ENCODE results near the gene ZNF219. TPM values are rescaled to one million over a fixed set of nuclear protein-coding genes. Genes with fewer than 3 reads are reported as not detected.

Gene ZNF219
- total and polyA plus RNA-seq, 2 of the 13 experiments (the other 11 are each of a cell fraction or from before 2014, with no cell fraction given), result 34.5 to 36.6 TPM

DNA sequence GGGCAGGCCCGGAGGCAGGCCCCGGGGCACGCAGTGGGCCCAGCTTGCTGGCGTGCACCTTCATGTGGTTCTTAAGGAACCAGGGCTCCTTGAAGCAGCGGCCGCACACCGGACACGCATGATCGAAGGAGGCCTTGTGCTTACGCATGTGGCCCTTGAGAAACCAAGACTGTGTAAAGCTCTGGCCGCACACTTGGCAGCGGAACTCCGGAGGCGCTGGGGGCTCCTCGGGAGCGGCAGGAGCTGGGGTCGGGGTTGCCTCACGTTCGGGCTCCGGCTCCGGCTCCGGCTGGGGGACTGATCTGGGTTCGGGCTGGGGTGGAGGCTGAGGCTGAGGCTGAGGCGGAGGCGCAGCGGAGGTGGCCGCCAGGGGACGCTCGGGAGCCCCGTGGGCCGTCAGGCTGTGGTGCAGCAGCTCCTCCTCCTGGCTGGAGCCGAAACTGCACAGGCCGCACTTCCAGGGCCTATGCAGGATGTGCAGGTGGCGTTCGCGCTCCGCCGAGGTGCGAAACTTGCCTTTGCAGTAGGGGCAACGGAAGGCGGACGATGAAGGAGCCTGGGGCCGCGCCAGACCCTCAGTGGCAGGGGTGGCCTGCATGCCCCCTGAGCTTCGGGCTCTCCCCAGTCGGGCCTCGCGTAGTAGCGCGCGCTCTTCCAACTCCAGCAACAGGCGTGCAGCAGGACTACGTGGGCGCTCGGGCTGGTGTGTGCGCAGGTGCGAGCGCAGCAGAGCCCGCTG lies 6.0 kb downstream of the ZNF219 start (continued):
- TF ChIP-seq, protein P1, sequence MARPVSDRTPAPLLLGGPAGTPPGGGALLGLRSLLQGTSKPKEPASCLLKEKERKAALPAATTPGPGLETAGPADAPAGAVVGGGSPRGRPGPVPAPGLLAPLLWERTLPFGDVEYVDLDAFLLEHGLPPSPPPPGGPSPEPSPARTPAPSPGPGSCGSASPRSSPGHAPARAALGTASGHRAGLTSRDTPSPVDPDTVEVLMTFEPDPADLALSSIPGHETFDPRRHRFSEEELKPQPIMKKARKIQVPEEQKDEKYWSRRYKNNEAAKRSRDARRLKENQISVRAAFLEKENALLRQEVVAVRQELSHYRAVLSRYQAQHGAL (CRISPR knock-in tag; IDR thresholded peaks at IDR 0.05; ENCODE audit: not compliant biosample characterization), result no peak
- TF ChIP-seq ZNF3 (CRISPR knock-in tag; IDR thresholded peaks at IDR 0.05) (no peak), ZNF775 (CRISPR knock-in tag; IDR thresholded peaks at IDR 0.05; ENCODE audit: borderline replicate concordance) (no peak), NFE2 (CRISPR knock-in tag; IDR thresholded peaks at IDR 0.05) (no peak), MXD4 (CRISPR knock-in tag; IDR thresholded peaks at IDR 0.05) (peak; percentile 72), NFRKB (IDR thresholded peaks at IDR 0.05) (no peak), ZNF780A (CRISPR knock-in tag; IDR thresholded peaks at IDR 0.05) (peak; percentile 58; the same call in 1 of the 2 replicates), SNAI1 (CRISPR knock-in tag; IDR thresholded peaks at IDR 0.05; ENCODE audit: borderline replicate concordance) (no peak), CBX5 (CRISPR knock-in tag; IDR thresholded peaks at IDR 0.05; ENCODE audit: borderline replicate concordance) (peak; percentile 92; the same call in 1 of the 2 replicates), FIP1L1 (IDR thresholded peaks at IDR 0.05; ENCODE audit: borderline replicate concordance, insufficient read depth, low read depth, low read length) (0 out of 2 replicates have a peak, but pooled peaks have one; percentile 66), XRCC5 (optimal IDR thresholded peaks at IDR 0.05; ENCODE audit: low read length) (peak; percentile 99), ZNF713 (CRISPR knock-in tag; IDR thresholded peaks at IDR 0.05) (peak; percentile 96; the same call in 1 of the 2 replicates), ZFP37 (CRISPR knock-in tag; IDR thresholded peaks at IDR 0.05; ENCODE audit: borderline replicate concordance) (no peak), PRMT3 (CRISPR knock-in tag; IDR thresholded peaks at IDR 0.05; ENCODE audit: borderline replicate concordance, low read depth) (no peak), ZNF136 (CRISPR knock-in tag; IDR thresholded peaks at IDR 0.05; ENCODE audit: low read depth) (peak; percentile 92; the same call in 1 of the 2 replicates), ETV6 (CRISPR knock-in tag; conservative IDR thresholded peaks at IDR 0.05) (no peak; the same call in none of the 2 replicates)
- TF ChIP-seq, protein P2, sequence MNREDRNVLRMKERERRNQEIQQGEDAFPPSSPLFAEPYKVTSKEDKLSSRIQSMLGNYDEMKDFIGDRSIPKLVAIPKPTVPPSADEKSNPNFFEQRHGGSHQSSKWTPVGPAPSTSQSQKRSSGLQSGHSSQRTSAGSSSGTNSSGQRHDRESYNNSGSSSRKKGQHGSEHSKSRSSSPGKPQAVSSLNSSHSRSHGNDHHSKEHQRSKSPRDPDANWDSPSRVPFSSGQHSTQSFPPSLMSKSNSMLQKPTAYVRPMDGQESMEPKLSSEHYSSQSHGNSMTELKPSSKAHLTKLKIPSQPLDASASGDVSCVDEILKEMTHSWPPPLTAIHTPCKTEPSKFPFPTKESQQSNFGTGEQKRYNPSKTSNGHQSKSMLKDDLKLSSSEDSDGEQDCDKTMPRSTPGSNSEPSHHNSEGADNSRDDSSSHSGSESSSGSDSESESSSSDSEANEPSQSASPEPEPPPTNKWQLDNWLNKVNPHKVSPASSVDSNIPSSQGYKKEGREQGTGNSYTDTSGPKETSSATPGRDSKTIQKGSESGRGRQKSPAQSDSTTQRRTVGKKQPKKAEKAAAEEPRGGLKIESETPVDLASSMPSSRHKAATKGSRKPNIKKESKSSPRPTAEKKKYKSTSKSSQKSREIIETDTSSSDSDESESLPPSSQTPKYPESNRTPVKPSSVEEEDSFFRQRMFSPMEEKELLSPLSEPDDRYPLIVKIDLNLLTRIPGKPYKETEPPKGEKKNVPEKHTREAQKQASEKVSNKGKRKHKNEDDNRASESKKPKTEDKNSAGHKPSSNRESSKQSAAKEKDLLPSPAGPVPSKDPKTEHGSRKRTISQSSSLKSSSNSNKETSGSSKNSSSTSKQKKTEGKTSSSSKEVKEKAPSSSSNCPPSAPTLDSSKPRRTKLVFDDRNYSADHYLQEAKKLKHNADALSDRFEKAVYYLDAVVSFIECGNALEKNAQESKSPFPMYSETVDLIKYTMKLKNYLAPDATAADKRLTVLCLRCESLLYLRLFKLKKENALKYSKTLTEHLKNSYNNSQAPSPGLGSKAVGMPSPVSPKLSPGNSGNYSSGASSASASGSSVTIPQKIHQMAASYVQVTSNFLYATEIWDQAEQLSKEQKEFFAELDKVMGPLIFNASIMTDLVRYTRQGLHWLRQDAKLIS (CRISPR knock-in tag; IDR thresholded peaks at IDR 0.05), result 0 out of 2 replicates have a peak, but pooled peaks have one; percentile 81
- TF ChIP-seq, protein P3, sequence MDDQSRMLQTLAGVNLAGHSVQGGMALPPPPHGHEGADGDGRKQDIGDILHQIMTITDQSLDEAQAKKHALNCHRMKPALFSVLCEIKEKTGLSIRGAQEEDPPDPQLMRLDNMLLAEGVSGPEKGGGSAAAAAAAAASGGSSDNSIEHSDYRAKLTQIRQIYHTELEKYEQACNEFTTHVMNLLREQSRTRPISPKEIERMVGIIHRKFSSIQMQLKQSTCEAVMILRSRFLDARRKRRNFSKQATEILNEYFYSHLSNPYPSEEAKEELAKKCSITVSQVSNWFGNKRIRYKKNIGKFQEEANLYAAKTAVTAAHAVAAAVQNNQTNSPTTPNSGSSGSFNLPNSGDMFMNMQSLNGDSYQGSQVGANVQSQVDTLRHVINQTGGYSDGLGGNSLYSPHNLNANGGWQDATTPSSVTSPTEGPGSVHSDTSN (CRISPR knock-in tag; IDR thresholded peaks at IDR 0.05; ENCODE audit: borderline replicate concordance), result no peak
- TF ChIP-seq, protein P4, sequence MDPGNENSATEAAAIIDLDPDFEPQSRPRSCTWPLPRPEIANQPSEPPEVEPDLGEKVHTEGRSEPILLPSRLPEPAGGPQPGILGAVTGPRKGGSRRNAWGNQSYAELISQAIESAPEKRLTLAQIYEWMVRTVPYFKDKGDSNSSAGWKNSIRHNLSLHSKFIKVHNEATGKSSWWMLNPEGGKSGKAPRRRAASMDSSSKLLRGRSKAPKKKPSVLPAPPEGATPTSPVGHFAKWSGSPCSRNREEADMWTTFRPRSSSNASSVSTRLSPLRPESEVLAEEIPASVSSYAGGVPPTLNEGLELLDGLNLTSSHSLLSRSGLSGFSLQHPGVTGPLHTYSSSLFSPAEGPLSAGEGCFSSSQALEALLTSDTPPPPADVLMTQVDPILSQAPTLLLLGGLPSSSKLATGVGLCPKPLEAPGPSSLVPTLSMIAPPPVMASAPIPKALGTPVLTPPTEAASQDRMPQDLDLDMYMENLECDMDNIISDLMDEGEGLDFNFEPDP (CRISPR knock-in tag; conservative IDR thresholded peaks at IDR 0.05), result no peak
- TF ChIP-seq, protein P5, sequence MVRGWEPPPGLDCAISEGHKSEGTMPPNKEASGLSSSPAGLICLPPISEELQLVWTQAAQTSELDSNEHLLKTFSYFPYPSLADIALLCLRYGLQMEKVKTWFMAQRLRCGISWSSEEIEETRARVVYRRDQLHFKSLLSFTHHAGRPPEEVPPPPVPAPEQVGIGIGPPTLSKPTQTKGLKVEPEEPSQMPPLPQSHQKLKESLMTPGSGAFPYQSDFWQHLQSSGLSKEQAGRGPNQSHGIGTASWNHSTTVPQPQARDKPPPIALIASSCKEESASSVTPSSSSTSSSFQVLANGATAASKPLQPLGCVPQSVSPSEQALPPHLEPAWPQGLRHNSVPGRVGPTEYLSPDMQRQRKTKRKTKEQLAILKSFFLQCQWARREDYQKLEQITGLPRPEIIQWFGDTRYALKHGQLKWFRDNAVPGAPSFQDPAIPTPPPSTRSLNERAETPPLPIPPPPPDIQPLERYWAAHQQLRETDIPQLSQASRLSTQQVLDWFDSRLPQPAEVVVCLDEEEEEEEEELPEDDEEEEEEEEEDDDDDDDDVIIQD (CRISPR knock-in tag; IDR thresholded peaks at IDR 0.05; ENCODE audit: low read depth), result 0 out of 2 replicates have a peak, but pooled peaks have one; percentile 37

All from HepG2 (cell line).